GM21825 (cell line): ENCODE data around the gene LSMEM2.
"Not testable (repeated sequence)": the region's sequence is repeated elsewhere in the genome, so short reads cannot be mapped to it uniquely, and the experiment has no call there.

Experiments used
- ATAC-seq: cut with Tn5 transposase; IDR thresholded peaks from one replicate; pipeline ENCODE4 v1.9.1; 2021; ENCODE audit warnings: mild to moderate bottlenecking, moderate library complexity; ENCODE audit not compliant: unreplicated experiment

Gene LSMEM2

DNA sequence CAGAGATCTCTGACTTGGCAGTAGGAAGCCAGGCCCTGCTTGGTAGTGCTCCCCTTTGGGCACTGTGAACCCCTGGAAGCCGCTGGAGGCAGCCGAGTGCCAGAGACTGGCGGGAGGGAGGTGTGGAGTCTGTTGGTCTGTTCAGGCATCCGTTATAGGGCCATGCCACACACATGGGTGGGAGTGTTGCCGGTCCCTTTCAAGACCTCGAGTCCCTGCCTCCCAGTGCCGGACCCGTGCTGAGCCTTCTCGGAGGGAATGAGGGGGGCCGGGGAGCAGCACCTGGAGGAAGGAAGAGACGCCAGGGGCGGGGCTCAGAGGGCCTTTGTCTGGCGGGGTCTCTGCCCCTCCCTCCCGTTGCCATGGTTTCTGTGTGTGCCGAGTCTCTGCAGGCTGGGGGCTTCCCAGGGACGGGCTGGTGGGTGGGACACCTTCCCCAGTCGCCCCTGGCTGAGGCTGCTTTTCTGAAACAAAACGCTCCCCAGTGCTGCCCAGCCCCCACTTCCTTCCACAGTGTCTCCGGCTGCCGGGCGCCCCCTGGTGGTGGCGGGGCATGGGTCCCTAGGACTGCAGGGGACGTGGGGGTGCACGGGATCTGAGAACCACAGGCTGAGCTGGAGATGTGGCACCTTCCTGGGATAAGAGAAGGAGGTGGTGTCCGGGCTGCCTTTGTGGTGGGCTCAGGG lies 32.9 kb upstream of the LSMEM2 start:
- peak; percentile 52 for ATAC-seq

GRCh38 chr3:50246517-50246954 lies 32.4 kb upstream of the LSMEM2 start:
- ATAC-seq, result peak; percentile 34

- no peak for ATAC-seq
These were observed 30.5 kb upstream of the LSMEM2 start for GRCh38 chr3:50248387-50248786.

- ATAC-seq, result no peak
These were observed 29.4 kb upstream of the LSMEM2 start for GRCh38 chr3:50249457-50249856.

DNA sequence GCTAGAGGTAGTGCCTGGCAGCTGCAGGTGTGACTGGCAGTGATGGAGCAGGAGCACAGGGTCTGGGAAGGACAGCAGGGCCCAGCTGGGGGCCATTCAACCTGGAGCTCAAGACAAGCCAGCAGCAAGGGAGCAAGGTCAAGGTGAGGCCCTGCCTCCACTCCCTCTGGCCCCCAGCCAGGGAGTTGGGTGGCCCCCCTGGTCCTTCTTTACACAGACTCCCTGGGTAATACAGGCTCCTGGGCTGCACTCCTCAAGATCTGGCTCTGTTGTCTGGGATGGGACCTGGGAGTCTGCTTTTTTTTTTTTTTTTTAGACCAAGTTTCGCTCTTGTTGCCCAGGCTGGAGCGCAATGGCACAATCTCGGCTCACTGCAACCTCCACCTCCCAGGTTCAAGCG lies 28.4 kb upstream of the LSMEM2 start:
- no peak for ATAC-seq

GRCh38 chr3:50251220-50251619 lies 27.7 kb upstream of the LSMEM2 start:
- ATAC-seq, result no peak

DNA sequence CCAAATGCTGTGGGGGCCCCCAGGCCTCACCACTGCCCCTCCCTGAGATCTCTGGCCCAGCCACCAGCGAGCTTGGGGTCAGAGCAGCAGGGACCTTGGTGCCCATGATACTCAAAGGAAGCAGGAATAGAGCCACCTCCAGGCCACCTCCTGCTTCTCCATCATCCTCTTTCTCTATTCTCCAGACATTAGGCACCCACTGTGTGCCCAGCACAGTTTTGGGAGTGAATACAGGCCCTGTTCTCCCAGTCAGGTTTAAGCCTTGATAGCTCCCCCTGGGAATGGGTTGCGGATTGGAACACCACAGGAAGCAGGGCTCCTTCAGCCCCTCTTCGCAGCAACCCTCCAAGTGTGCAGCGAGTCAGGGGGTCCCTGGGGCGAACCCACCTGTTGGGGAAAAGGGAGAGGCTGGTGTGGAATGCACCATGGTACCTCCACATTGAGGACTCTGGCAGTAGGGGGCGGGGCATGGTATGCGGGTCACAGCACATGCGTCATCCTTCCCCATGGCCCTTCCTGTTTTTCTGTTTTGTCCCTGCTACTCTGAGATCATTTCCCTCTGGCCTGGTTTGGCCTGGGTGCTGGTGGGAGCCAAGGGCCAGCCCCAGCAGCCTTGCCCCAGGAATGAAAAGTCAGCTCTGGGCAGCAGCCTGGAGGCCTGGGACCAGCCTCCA lies 24.2 kb upstream of the LSMEM2 start:
- no peak for ATAC-seq

- ATAC-seq, result no peak
These were observed 23.7 kb upstream of the LSMEM2 start for GRCh38 chr3:50255251-50255615.

GRCh38 chr3:50256978-50257890 lies 21.7 kb upstream of the LSMEM2 start:
- ATAC-seq, result no peak

- ATAC-seq, result no peak
These were observed 20.7 kb upstream of the LSMEM2 start for GRCh38 chr3:50258029-50258680.

- no peak for ATAC-seq
These were observed 19.9 kb upstream of the LSMEM2 start for GRCh38 chr3:50258979-50259378.

- ATAC-seq, result no peak
These were observed 19.4 kb upstream of the LSMEM2 start for GRCh38 chr3:50259432-50260026.

- ATAC-seq, result peak; percentile 80
These were observed 18.6 kb upstream of the LSMEM2 start for GRCh38 chr3:50260027-50260941.

DNA sequence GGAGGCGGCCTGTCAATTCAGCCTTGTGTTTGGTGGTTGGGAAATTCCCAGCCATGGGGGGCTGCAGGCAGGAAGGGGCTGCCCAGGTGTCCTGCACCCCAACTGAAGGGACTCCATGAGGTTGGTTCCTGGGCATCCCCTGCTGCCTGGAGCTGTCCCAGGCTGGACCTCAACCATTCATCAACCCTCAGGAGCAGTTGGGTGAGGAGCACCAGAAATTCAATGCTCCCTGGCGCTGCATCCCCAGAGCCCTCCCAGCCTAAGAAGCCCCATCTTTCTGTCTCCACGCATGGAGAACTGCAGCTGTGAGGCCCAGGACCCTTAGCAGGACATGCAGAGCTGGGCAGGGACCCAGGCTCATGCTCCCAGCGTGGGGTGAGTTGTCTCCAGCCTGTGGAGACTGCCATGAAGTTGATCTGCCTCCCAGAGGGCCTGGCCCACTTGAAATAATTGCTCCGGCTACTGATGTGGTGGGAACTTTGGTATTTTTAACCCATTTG lies 17.9 kb upstream of the LSMEM2 start:
- ATAC-seq, result no peak

GRCh38 chr3:50261505-50261904 lies 17.4 kb upstream of the LSMEM2 start:
- no peak for ATAC-seq

GRCh38 chr3:50262200-50262599 lies 16.7 kb upstream of the LSMEM2 start:
- not testable (repeated sequence) for ATAC-seq

- no peak for ATAC-seq
These were observed 16.1 kb upstream of the LSMEM2 start for GRCh38 chr3:50262778-50263177.

GRCh38 chr3:50263478-50264382 lies 15.2 kb upstream of the LSMEM2 start:
- no peak for ATAC-seq
